ENCODE results near the gene IPCEF1. TPM values are rescaled to one million over a fixed set of nuclear protein-coding genes. Genes with fewer than 3 reads are reported as not detected.

The IPCEF1 gene
- total RNA-seq, 3 donors from 2014 or later (not counting 1 experiment from before 2014, with no cell fraction given), result 31.4 to 53.2 (median 45.5) TPM

- H3K9me3 ChIP-seq (ENCODE audit: control insufficient read depth, insufficient read depth, low read length), result no peaks in the 10 kb centered on the region
- intact Hi-C loops (cut with micrococcal nuclease), result no loop called here
- H3K4me1 ChIP-seq (ENCODE audit: control insufficient read depth, insufficient read depth, low read length), result peaks cover 11% of the 10 kb centered on the region
- Mint-ChIP-seq H3K27me3 (ENCODE audit: low read depth in 2 of 2) (no peaks in the 10 kb centered on the region), H3K4me3 (no peak overlapping the region), H3K4me1 (peaks cover 6 to 10% of the 10 kb centered on the region in 2 donors), H3K9me3 (no peaks in the 10 kb centered on the region), H3K27ac (no peak overlapping the region), H3K36me3 (no peaks in the 10 kb centered on the region)
- 58% methylated on average over 3 of the region's 3 CpGs for WGBS (ENCODE audit: insufficient coverage)
- no peaks in the 10 kb centered on the region for H3K27me3 ChIP-seq (ENCODE audit: control insufficient read depth, insufficient read depth, low read length)
- H3K27ac ChIP-seq (ENCODE audit: low read length), result no peak overlapping the region
- ATAC-seq (no peak), DNase-seq (no peak)
- no peak overlapping the region for H3K4me3 ChIP-seq (ENCODE audit: low read length)
- no peak for TF ChIP-seq CTCF (IDR thresholded peaks at IDR 0.05)
- no peaks in the 10 kb centered on the region for H3K36me3 ChIP-seq (ENCODE audit: control insufficient read depth, insufficient read depth, low read length)
Observed at GRCh38 chr6:154268486-154268885, 88.1 kb downstream of the IPCEF1 start.

GRCh38 chr6:154267508-154268106 lies 89.0 kb downstream of the IPCEF1 start:
- DNase-seq, result peak in 1 of 2 donors; percentile 46
- Mint-ChIP-seq H3K27ac (no peak overlapping the region), H3K36me3 (no peaks in the 10 kb centered on the region), H3K4me3 (no peak overlapping the region), H3K27me3 (ENCODE audit: low read depth in 2 of 2) (no peaks in the 10 kb centered on the region), H3K9me3 (no peaks in the 10 kb centered on the region), H3K4me1 (peaks cover 6 to 10% of the 10 kb centered on the region in 2 donors)
- WGBS (ENCODE audit: insufficient coverage), result 86% methylated on average over 3 of the region's 3 CpGs
- Histone ChIP-seq H3K36me3 (ENCODE audit: control insufficient read depth, insufficient read depth, low read length) (no peaks in the 10 kb centered on the region), H3K27ac (ENCODE audit: low read length) (no peak overlapping the region), H3K4me1 (ENCODE audit: control insufficient read depth, insufficient read depth, low read length) (peaks cover 11% of the 10 kb centered on the region), H3K4me3 (ENCODE audit: low read length) (no peak overlapping the region), H3K27me3 (ENCODE audit: control insufficient read depth, insufficient read depth, low read length) (no peaks in the 10 kb centered on the region), H3K9me3 (ENCODE audit: control insufficient read depth, insufficient read depth, low read length) (no peaks in the 10 kb centered on the region)
- TF ChIP-seq CTCF (IDR thresholded peaks at IDR 0.05), result no peak
- intact Hi-C loops (cut with micrococcal nuclease), result no loop called here
- ATAC-seq, result no peak

GRCh38 chr6:154266560-154267099 lies 90.0 kb downstream of the IPCEF1 start:
- intact Hi-C loops (cut with micrococcal nuclease), result no loop called here
- no peak overlapping the region for H3K27ac Mint-ChIP-seq
- H3K36me3 Mint-ChIP-seq, result no peaks in the 10 kb centered on the region

More at GRCh38 chr6:154266560-154267099, 90.0 kb downstream of the IPCEF1 start:
- H3K4me1 ChIP-seq (ENCODE audit: control insufficient read depth, insufficient read depth, low read length), result peaks cover 11% of the 10 kb centered on the region
- peaks cover 13 to 17% of the 10 kb centered on the region in 2 donors for H3K4me1 Mint-ChIP-seq
- DNase-seq (peak in 1 of 2 donors; percentile 36), ATAC-seq (no peak)
- H3K4me3 ChIP-seq (ENCODE audit: low read length), result no peak overlapping the region
- no peaks in the 10 kb centered on the region for H3K9me3 ChIP-seq (ENCODE audit: control insufficient read depth, insufficient read depth, low read length)
- H3K36me3 ChIP-seq (ENCODE audit: control insufficient read depth, insufficient read depth, low read length), result no peaks in the 10 kb centered on the region
- H3K4me3 Mint-ChIP-seq, result no peak overlapping the region
- H3K27ac ChIP-seq (ENCODE audit: low read length), result no peak overlapping the region
- H3K9me3 Mint-ChIP-seq, result no peaks in the 10 kb centered on the region
- no peak for TF ChIP-seq CTCF (IDR thresholded peaks at IDR 0.05)
- no peaks in the 10 kb centered on the region for H3K27me3 ChIP-seq (ENCODE audit: control insufficient read depth, insufficient read depth, low read length)
- H3K27me3 Mint-ChIP-seq (ENCODE audit: low read depth in 2 of 2), result no peaks in the 10 kb centered on the region
